BLaER1 treated with 17β-estradiol and CSF1 and Interleukin-3, amounts not matched to agents 10 nM and 100 nM (cell line): ENCODE results near the gene PHOX2A.
A peak's percentile ranks its signal among the peaks of the same experiment; 100 is the strongest.

Experiments used
- H3K27ac ChIP-seq, 11 experiments: shearing (Covaris generic); formaldehyde crosslinking; 2 replicates each; pipeline ENCODE4 v1.8.1; 2022
- H3K27me3 ChIP-seq, 11 experiments: shearing (Covaris generic); formaldehyde crosslinking; 2 replicates each; pipeline ENCODE4 v1.8.1; 2022
- H3K36me3 ChIP-seq, 11 experiments: shearing (Covaris generic); formaldehyde crosslinking; 2 replicates each; pipeline ENCODE4 v1.8.1; 2022
- H3K4me1 ChIP-seq, 10 experiments: shearing (Covaris generic); formaldehyde crosslinking; 2 replicates each; pipeline ENCODE4 v1.8.1; 2022
- H3K4me2 ChIP-seq, 11 experiments: shearing (Covaris generic); formaldehyde crosslinking; 2 replicates each; pipeline ENCODE4 v1.8.1; 2022
- H3K4me3 ChIP-seq, 10 experiments: shearing (Covaris generic); formaldehyde crosslinking; 2 replicates each; pipeline ENCODE4 v1.8.1; 2022
- H3K9ac ChIP-seq, 11 experiments: shearing (Covaris generic); formaldehyde crosslinking; 2 replicates each; pipeline ENCODE4 v1.8.1; 2022
- H3K9me3 ChIP-seq, 11 experiments: shearing (Covaris generic); formaldehyde crosslinking; replicated peaks in 1 of 11; 2 replicates each; pipeline ENCODE4 v1.8.1; 2022
- H4K20me1 ChIP-seq, 11 experiments: shearing (Covaris generic); formaldehyde crosslinking; 2 replicates each; pipeline ENCODE4 v1.8.1; 2022
- Cebpa-rat ChIP-seq, 11 experiments: shearing (Covaris generic); IDR thresholded peaks; 2 replicates each; pipeline ENCODE4 v1.8.1; 2022

The PHOX2A gene

DNA sequence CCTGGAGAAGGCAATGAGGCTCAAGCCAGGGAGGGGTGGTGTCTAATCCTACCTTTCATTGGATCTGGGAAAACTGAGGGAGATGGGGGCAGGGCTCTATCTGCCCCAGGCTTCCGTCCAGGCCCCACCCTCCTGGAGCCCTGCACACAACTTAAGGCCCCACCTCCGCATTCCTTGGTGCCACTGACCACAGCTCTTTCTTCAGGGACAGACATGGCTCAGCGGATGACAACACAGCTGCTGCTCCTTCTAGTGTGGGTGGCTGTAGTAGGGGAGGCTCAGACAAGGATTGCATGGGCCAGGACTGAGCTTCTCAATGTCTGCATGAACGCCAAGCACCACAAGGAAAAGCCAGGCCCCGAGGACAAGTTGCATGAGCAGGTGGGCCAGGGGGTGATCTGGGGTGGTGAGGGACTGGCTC, 52.0 kb downstream of the PHOX2A start, which contains the start of gene FOLR1:
TSS of gene FOLR1 (plus strand) at position 180 of the 421 bp plus-strand sequence. CDS start at position 214, 34 bp downstream.
- Histone ChIP-seq H3K9me3 (no peaks in the 10 kb centered on the region), H3K27ac (no peak within 1 kb of the TSS), H3K4me1 (peaks cover 0 to 14% (median 0%) of the 10 kb centered on the region in 10 experiments; a peak in 5 of 20 replicates), H3K27me3 (no peaks in the 10 kb centered on the region), H3K4me3 (no peak within 1 kb of the TSS), H4K20me1 (no peaks in the 10 kb centered on the region), H3K36me3 (no peaks in the 10 kb centered on the region), H3K4me2 (peak within 1 kb of the TSS in 1 of 11 experiments; percentile 45; a peak in 2 of 22 replicates), H3K9ac (no peak within 1 kb of the TSS)
- no peak for TF ChIP-seq Cebpa-rat (IDR thresholded peaks at IDR 0.05)

DNA sequence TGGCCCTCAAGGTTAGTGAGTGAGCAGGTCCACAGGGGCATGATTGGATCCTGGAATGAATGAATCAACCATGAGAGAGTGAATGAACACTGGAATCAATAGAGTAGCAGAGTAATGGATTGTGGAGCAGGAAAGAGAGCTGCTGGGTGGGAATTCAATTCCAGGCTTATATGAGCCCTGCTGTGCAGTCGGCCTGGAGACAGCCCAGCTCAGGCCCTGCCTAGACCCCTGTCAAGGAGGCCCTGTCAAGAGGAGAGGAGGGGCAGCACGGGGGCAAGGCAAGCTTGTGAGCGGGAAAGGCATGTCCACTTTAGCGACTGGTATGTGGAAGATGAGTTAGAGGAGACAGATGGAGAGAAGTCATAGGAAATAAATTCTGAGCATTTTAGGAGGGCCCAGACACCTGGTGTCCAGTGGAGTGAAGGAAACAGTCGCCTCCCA, 53.3 kb downstream of the PHOX2A start:
- Histone ChIP-seq H3K27ac (no peak overlapping the region), H3K4me3 (no peak overlapping the region), H3K4me1 (peaks cover 0 to 14% (median 0%) of the 10 kb centered on the region in 10 experiments; a peak in 5 of 20 replicates), H3K9me3 (no peaks in the 10 kb centered on the region), H4K20me1 (no peaks in the 10 kb centered on the region), H3K27me3 (no peaks in the 10 kb centered on the region), H3K4me2 (no peak overlapping the region), H3K36me3 (no peaks in the 10 kb centered on the region), H3K9ac (no peak overlapping the region)
- TF ChIP-seq Cebpa-rat (IDR thresholded peaks at IDR 0.05), result no peak

DNA sequence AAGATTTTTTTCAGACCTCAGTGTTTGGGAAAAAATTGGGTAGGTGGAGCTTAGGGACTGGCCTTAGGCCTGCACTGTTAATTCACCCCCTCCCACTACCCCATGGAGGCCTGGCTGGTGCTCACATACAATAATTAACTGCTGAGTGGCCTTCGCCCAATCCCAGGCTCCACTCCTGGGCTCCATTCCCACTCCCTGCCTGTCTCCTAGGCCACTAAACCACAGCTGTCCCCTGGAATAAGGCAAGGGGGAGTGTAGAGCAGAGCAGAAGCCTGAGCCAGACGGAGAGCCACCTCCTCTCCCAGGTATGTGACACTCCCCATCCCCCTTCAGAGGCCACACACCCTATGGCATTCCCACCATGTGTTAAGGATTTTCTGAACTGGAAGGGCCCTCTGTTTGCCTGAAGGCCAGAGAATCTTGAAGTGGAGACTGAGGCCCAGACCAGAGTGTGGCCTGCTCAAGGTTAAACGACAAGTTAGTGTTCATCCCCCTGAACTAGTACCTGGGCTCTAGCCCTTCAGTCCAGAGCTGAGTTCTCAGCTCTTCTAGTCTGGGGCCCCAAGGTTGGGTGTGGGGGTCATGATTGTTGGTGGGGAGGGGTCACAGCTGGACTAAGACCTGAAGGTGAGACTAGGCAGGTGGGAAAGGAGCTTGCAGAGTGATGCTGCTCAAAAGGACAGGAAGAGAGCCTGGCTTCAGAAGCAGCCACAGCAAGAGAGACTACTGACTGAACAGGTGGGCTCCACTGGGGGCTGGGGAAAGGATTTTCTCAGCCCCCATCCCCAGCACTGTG, 54.3 kb downstream of the PHOX2A start:
- H3K4me1 ChIP-seq, result peaks cover 0 to 14% (median 0%) of the 10 kb centered on the region in 10 experiments; a peak in 5 of 20 replicates
- H3K9ac ChIP-seq, result no peak overlapping the region
- H3K27me3 ChIP-seq, result no peaks in the 10 kb centered on the region
- no peaks in the 10 kb centered on the region for H3K36me3 ChIP-seq
- no peak overlapping the region for H3K27ac ChIP-seq
- H4K20me1 ChIP-seq, result no peaks in the 10 kb centered on the region
- no peak overlapping the region for H3K4me2 ChIP-seq
- no peaks in the 10 kb centered on the region for H3K9me3 ChIP-seq
- TF ChIP-seq Cebpa-rat (IDR thresholded peaks at IDR 0.05), result no peak
- no peak overlapping the region for H3K4me3 ChIP-seq
